Measurements from ENCODE around the gene GBGT1.

Gene GBGT1

GRCh38 chr9:133117271-133118178 is 46.2 kb downstream of the GBGT1 start:
- DNase-seq (ENCODE audit: low read depth in 2 of 3, low spot score in 2 of 3): no peak

GRCh38 chr9:133116346-133117231 is 47.1 kb downstream of the GBGT1 start:
- DNase-seq (ENCODE audit: low read depth in 2 of 3, low spot score in 2 of 3): no peak

DNA sequence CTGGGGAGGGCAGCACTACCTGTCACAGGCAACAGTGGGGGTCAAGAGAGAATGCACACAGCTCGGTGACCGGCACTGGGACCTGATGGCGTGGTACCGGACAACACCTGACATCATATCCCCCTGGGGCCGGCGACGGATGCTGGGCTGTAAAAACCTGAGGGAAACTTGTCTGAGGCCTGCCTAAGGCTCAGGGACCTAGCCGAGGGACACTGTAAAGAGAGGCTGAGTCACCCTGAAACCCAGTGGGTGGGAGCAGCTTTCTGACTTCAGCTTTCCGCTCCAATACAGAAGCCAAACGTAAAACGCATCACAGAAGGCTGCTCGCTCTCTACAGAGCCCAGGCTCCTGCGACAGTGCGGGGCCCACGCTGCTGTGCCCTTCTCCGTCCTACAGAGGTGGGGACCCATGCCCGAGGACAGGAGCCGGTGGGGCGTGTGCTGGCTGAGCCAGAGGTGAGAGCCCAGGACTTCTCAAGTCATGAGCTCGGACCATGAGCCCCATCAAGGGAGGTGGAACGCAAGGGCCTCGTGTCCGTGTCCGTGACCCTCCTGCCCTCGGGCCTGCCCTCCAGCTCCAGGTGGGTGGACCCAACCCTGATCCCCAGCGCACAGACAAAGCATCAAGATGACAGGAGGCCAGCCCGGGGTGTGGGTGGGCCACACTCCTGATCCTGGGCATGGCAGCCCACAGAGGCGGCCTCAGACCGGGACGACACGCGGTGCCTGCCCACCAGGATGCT is 47.9 kb downstream of the GBGT1 start:
- no peak for DNase-seq (ENCODE audit: low read depth in 2 of 3, low spot score in 2 of 3)

DNA sequence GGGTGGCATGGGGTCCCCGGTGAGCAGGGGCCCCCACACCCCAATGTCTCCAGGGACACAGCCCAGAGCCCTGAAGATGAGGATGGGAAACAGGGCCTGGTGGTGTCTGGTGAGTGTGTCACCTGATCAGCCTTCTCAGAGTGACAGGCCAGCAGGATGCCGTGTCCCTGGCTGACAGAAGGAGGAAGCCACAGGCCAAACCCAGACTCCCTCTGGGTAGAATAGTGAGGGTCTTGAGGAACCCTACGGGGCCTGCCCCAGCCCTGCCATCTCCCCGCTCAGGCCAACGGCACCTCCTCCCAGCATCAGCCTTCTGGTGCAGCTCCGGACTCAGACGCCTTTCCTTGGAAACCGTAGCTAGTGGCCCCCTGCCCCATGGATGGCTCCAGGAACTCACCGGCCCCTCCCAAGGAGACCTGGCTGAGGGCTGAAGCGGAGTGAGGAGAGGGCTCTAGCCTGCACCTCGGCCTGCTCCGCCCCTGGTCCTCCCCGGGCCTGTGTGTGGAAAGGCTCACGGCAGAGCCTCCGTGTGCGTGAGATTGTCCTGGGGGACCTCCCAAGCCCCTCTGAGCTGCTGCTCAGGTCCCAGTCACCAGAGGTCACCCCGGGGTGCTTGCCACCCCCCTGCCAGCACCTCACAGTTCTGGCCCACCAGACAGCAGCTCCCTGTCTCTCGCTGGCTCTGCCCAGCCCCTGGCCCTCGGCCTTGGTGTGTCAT is 48.7 kb downstream of the GBGT1 start:
- DNase-seq (ENCODE audit: low read depth in 2 of 3, low spot score in 2 of 3): no peak

- no peak for DNase-seq (ENCODE audit: low read depth in 2 of 3, low spot score in 2 of 3)
These were observed 49.5 kb downstream of the GBGT1 start for GRCh38 chr9:133113949-133114885.

- DNase-seq (ENCODE audit: low read depth in 2 of 3, low spot score in 2 of 3): no peak
These were observed 50.4 kb downstream of the GBGT1 start for GRCh38 chr9:133113163-133113948.

DNA sequence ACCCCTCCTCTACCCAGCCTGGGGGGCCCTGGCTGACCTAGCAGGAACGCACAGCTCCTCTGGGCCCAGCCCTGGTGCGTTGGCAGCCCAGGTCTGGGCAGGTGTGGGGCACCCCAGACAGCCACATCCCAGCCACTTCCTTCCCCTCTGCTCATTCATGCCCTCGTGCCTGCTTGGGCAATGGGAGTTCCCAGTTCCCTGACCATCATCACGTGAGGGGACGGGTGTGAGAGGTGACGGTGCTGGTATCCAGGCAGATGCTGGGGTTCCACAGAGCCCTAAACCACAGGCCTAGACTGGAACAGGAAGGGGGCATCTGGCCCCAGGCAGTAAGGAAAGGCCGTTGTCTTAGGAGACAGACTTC is 51.1 kb downstream of the GBGT1 start:
- DNase-seq (ENCODE audit: low read depth in 2 of 3, low spot score in 2 of 3): no peak

DNA sequence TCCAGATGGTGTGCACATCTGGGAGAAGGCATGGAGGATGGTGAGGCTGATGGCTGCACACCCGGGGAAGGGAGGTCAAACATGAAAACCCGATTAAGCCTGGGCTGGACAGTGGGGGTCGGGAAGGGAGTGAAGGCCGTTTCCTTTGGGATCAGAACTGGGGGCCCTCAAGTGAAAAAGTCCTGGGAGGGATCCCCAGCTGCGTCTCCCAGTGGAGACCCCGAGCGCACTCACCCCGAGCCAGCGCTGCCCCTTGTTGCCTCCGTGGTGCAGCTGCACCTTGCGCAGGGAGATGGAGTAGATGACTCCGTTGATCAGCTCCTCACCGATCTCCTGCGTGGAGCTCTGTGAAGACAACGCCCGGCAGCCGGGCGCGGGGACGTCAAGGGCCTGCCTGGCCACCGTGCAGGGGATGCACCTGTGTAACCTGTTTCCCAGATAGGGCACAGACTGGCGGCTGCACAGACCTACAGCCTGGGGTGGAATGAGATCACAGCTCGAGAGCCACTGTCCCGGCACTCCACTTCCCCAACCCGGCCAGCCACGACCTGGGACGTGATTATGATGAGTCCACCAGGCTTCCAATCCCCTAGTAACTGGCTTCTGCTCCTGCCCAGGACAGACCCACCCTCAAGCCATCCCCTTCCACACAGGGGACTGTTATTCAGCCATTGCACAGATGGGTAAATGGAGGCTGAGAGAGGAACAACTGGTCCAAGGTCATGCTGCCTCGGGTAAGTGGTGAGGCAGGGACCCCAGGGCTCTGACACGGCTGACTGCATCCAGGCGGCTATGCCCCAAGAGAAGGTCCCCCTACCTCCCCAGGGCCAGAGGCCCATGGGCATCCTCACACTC is 51.7 kb downstream of the GBGT1 start:
- no peak for DNase-seq (ENCODE audit: low read depth in 2 of 3, low spot score in 2 of 3)

DNA sequence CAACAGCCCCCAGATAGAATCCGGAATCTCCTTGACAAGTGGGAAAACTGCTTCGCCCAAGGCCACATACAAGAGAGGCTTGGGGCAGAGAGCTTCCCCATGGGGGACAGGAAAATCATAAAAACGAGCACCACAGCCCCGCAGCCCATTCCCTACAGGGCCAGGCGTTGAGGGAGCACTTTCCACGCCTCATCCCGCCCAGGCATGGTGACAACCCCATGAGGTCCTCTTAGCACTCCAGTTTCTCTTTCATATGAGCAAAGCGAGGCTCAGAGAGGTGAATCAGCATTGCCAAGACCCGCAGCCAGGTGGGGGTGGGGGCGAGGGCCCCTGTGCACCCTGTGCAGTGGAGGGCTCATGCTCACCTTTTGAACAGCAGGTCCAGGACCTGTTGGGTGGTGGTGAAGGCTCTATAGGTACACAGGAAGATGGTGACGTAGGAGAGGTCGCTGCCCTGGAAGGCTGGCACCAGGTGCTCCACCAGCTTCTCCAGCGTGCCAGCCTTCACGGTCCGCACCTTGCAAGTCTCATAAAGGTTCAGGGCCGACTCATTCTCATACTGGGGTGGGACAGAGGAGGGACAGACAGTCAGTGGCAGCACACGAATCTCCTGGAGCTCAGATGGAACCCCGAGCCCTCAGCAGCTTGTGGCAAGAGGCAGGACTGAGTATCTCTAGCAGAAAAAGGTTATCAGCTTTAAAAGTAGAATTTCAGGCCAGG is 53.6 kb downstream of the GBGT1 start:
- DNase-seq (ENCODE audit: low read depth in 2 of 3, low spot score in 2 of 3): no peak

DNA sequence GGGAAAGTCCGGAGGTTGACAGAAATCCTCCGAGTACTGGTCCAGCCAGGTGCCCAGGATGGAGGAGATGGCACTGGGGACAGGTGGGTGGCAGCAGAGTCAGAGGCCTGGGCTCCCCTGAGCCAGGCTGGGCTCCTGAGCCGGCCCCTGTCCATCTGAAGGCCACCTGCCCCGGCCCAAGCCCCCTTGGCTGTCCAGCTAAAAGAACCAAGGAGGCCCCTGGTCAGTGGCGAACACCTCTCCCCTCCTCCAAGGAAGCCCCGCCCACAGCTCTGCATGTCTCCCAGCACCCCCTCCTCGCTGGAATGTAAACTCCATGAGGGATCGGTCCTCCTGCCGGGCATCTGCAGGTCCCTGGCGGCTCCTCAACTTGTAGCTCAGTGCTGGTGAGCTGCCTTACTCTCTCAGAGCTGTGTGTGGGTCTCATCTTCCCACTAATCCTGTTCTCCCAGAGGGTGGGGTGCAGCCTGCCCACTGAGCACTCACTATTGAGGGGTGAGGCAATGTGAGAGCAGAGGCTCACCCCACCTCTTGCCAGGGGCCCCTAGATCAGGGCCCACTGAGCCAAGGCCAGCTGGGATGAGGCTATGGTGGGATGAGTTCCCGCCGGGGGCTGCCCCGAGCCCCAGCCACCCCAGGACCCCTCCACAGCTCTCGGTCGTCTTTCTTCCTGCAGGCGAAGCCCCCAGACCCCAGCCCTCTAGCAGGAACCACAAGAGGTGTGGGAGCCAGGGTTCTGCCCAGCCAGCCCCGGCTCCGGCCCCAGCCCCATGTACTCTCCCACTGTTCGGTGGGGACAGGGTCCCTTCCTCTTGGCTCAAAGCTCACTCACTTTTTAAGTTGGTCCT is 54.7 kb downstream of the GBGT1 start:
- DNase-seq (ENCODE audit: low read depth in 2 of 3, low spot score in 2 of 3): no peak

- no peak for DNase-seq (ENCODE audit: low read depth in 2 of 3, low spot score in 2 of 3)
These were observed 55.5 kb downstream of the GBGT1 start for GRCh38 chr9:133107961-133108793.

DNA sequence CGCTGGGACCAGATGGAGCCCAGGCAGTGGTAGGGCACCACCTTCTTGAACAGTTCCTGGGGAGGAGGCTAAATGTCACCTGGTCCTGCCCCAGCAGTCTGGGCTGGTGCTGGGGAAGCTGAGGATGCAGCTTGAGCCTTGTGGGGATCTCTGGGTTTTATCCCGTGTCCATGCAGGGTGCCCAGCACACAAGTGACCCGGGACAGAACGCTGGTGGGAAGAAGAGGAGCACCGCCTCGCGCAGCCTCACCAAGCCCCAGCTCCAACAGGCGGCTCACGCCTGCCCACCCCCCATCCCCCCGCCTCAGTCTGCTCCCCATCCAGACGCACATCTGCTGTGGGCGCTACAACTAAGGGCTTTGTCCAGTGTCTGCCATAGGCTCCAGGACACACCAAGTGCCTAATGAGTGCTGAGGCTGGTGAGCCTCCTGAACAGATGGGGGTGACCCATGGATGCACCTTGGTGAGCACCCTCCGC is 56.4 kb downstream of the GBGT1 start:
- no peak for DNase-seq (ENCODE audit: low read depth in 2 of 3, low spot score in 2 of 3)

GRCh38 chr9:133106511-133107244 is 57.0 kb downstream of the GBGT1 start:
- no peak for DNase-seq (ENCODE audit: low read depth in 2 of 3, low spot score in 2 of 3)

DNA sequence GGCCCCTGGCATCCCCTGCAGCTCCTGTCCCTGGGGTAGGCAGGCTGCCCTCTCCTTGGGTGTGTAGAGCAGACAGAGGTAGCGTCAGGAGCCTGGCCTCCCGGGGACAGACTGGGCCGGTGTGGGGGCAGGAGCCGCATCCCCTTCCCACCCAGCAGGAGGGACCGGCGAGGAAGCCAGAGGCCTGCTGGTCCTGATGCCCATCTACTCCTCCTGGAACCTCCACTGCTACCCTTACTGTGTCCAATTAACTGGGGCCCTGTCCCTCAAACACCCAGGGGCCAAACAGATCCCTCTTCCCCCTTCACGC is 58.3 kb downstream of the GBGT1 start:
- no peak for DNase-seq (ENCODE audit: low read depth in 2 of 3, low spot score in 2 of 3)
